Medulla oblongata (tissue), 1 donor: ENCODE results near the gene RAB3B.
A peak's percentile ranks its signal among the peaks of the same experiment; 100 is the strongest.
"Not testable (repeated sequence)": the region's sequence is repeated elsewhere in the genome, so short reads cannot be mapped to it uniquely, and the experiment has no call there.

Experiments
- DNase-seq: peaks from one replicate; pipeline ENCODE4 v3.0.0-alpha.2; 2015; ENCODE audit errors: extremely low spot score

The RAB3B gene

DNA sequence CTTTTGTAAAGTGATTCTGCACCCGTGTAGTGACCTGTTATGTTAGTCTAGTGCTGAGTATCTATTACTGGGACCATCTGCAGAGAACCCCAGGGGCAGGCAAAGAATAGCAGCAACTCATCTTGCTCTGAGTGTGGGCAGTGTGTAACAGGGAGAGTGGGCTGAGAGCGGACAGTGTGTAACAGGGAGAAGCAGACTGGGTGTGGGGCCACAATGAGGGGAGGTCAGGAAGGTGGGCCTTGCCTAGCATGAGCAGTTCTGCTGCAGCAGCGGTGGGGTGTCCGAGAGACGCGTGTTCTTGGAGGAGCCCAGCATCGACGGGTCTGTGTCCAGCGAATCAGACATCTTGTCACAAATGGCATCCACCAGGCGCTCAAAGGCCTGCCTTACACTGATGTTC is 70.8 kb downstream of the RAB3B start:
- DNase-seq: no peak

DNA sequence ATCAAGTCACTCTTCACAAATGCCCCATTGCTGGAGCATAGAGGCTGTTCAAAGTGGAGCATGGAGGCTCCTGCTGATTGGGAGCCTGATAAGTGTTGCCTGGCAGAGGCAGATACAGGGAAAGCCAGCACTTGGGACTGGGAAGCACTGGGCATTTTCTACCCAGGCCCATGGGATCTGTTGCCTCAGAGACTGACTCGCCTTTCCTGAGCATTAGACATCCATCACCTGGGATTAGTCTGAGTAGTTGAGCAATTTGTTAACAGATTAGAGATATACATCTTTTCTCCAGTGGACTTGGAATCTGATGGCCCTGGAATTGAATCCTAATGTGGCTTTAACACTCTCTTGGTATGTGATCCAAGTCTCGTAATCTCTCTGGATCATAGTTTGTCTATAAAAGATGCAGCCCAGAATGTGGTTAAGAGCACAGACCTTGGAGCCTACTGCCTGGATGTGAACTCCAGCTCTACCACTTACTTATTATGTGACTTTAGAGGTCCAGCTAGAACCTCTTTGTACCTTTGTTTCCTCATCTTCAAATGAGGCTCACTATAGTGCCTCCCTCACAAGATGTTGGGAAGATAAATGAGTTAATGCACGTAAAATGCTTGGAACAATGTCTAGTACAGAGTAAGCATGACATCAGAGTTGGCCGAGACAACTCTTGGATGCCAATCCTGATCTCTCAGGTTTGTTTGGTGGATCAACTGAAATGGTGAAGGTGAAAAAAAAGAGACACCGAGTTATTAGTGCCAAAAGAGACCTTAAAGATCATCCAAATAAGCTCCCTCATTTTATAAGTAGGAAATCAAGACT is 73.7 kb downstream of the RAB3B start:
- DNase-seq: no peak

DNA sequence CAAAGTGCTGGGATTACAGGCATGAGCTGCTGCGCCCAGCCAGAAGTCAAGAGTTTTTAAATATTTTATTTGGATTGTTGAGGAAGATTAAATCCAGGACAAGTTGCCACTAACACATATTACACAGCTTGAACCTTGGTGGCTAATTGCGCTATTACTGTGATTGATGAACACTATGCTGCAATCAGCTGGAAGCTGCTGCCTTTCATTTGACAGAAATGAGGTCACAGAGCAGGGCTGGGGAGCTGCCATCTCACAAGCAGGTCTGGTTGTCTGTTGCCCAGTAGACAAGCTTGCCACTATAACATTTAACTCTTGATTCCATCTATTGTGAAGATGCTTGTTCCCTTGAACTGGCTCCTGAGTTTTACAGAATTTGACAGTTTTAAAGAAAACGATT is 74.5 kb downstream of the RAB3B start:
- DNase-seq: no peak

DNA sequence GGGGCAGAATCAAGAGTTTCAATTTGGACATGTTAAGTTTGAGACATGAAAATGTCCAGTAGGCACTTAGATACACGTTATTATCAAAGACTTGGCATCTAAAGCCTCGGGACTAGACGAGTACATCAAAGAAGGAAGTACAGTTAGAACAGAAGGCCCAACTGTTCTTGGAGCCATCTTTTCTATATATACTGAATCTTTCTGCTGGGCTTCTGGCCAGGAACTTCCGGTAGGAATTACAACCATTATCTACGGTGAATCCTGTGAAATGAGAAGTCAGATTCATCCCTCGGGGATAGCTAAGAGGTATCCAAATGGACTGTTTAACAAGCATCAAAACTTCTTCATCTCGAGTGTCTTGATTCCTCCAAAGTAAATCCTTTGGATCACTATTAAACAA is 77.6 kb downstream of the RAB3B start:
- no peak for DNase-seq

DNA sequence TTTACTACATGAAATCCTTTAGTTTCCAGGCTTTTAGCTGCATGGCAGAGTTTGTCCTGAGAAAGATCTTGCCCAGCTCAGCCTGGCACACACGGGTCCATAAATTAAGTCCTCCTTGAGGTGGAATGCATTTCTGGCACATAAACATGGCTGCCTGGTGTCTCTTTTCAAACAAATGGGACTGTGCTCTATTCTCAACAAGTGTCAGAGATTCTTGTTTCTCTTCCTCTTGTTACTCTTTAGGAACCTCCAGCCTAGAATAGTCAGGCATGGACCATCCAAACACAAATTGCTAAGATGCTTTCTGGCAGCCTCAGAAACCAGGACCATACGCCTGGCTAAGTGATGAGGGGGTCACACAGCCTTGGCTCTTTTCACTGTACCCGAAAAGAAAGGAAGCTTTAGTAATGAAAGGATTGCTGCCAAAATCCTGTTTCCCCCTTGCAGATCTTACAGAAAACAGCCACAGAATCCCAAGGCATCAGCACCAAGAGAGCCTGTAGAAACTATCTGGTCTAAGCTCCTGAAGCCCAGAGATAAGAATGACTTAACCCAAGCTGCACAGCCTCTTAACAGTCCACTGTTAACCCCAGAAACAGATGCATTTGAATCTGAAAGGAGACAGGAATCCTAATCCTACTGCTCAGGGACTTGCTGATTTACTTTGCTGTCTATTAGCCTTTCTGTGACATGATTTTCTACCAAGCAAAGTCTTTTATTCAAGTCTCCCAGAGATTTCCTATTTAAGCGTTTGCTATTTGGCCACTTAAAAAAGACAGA is 80.1 kb downstream of the RAB3B start:
- no peak for DNase-seq

DNA sequence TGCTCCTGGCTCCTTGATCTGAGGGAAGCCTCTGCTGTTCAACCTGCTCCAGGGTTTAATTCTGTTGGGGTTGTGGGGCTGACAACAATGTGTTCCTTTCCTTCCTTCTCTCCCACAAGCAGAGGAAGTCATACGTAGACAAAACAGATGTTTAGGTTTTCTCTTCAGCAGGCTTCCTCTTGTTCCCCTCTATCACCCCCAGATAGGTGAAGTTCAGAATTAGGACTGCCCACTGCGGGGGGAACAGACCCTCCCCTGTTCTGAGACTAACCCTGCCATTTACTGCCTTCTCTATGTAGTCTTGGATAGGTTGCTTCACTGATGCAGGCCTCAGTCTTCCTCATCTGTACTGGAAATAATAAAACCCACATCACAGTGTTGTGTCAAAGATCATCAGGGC is 82.0 kb downstream of the RAB3B start:
- DNase-seq: no peak

DNA sequence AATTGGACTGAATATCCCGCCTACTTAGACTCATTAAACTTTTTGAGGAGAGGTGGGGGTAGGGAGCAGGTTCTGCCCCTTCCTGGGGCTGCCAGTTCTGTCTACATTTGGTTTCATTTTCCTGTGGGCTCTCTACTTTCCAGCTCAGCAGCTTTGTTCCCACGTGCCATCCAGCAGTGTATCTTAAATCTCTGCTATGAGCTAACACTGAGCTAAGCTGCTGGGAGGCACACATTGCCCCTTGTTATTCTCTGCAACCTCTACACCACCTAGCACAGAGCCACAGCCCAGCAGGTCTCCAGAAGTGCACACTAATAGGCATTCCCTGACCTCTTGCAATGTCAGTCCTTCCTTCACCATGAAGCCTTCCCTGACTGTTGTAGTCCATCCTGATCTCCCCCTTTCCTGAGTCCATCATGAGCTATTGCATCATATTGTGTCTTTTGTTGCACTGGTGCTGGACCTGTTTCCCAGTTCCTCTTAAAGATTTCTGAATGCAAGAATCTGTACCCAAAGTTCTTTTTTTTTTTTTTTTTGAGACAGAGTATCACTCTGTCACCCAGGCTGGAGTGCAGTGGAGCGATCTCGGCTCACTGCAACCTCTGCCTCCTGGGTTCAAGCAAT is 83.3 kb downstream of the RAB3B start:
- DNase-seq: no peak

DNA sequence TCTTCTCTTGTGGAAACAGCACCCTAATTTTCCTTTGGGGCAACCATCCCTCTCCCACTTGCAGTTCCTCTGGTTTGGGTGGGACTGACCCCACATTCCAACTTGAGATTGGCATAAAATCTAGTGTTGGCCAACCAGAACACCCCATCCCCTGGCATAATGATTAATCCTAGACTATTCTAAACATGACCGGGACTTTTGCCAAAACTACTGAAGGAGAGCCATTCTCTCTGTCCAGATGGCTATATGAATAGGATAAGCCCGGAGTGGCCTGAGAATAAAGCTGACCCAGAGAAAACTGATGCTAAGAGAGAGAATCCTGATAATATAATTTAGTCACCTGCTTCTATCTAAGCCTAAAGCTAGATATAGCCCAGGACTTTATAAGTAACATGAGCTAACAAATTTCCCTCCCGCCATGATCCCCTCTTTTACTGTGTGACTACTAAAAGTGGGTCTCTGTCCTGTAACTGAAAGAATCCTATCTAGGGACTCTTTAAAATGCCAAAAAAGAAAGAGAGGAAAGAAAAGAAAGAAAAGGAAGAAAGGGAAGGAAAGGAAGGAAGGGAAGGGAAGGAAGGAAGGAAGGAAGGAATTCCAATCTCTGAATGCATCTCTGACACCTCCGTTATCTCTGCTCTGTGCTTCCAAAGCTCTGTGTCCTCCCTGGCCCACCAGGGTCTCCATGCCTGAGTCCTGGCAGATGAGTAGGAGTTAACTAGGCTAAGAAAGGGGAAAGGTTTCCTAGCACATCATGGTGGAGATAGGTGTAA is 84.0 kb downstream of the RAB3B start:
- peak; percentile 84 for DNase-seq

DNA sequence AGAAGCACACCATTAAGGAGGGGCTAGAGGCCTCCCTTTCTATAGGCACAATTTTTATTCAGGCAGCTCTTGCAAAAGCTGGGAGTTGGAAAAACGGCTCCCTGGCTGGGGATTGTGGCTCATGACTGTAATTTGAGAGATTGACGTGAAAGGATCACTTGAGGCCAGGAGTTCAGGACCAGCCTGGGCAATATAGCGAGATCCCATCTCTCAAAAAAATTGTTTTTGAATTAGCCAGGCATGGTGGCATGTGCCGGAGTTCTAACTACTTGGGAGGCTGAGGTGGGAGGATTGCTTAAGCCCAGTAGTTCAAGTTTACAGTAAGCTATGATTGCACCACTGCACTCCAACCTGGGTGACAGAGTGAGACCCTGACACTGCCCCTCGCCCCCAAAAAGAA is 88.0 kb downstream of the RAB3B start:
- no peak for DNase-seq

DNA sequence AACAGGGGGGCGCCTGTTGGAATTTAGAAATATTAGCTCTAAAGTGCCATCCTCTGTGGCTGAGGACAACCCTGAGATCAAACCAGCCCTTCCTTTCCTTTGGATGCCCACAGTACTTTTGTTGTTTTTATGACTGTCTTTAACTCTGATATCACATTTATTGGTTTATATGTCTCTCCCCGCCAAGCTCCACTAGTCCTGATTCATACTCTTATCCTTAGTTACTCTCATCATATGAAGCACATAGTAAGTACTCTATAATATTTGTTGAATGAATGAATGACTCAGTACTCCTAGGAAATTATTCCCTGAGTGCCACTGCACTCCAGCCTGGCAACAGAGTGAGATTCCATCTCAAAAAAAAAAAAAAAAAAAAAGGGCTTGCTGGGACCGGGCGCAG is 89.3 kb downstream of the RAB3B start:
- no peak for DNase-seq

DNA sequence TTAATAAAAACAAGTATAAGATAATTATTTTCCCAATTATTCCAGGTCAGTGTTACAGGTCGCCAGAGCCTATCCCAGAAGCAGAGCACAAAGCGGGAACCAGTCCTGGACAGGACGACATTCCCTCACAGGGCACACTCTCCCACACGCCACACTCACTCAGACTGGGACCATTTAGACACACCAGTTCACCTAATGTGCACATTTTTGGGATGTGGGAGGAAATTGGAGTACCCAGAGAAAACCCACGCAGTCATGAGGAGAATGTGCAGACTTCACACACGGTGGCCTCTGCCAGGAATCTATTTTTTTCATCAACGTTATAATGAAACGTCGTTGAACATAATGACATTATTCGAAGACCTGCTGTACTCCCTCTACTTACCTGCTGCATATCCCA is 91.5 kb downstream of the RAB3B start:
- no peak for DNase-seq

DNA sequence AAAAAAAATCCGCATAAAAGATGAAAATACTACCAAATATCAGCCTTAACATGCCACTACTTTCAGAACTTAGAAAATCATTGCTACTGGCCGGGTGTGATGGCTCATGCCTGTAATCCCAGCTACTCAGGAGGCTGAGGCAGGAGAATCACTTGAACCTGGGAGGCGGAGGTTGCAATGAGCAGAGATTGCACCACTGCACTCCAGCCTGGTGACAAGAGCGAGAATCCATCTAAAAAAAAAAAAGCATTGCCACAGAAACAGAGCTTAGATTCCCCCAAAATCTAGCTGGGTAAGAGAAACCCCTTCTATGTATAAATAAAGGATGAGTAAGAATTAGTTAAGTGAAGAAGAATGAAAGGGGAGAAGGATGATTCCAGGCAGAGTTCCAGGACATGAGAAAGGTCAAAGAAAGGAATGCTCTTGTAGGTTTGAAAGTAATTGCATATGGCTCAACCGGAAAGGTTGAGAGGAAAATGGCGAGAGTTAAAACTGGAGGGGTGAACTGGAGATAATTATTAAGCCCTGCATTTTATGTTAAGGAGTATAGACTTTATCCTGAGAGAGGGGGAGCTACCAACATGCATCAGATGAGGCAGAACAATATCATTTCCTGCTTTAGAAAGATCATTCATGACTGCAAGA is 92.3 kb downstream of the RAB3B start:
- no peak for DNase-seq

DNA sequence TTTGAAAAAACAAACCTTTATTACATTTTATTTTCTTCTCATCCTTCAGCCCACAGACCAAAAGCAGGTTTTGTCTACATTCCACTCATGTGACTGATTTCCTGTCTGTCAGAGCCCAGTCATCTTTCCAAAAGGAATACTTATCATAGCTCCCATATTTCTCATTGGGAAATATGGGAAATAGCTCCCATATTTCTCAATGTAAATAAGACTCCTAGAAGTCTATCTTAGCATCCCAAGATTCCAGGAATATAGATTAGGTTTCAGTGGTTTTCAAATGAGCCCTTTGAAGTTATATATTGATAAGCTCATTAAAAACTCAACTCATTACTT is 92.8 kb downstream of the RAB3B start:
- no peak for DNase-seq

DNA sequence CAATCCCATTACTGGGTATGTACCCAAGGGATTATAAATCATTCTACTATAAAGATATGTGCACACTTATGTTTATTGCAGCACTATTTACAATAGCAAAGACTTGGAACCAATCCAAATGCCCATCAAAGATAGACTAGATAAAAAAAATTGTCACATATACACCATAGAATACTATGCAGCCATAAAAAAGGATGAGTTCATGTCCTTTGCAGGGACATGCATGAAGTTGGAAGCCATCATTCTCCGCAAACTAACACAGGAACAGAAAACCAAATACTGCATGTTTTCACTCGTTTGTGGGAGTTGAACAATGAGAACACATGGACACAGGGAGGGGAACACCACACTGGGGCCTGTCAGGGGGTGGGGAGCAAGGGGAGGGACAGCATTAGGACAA is 95.8 kb downstream of the RAB3B start:
- not testable (repeated sequence) for DNase-seq

DNA sequence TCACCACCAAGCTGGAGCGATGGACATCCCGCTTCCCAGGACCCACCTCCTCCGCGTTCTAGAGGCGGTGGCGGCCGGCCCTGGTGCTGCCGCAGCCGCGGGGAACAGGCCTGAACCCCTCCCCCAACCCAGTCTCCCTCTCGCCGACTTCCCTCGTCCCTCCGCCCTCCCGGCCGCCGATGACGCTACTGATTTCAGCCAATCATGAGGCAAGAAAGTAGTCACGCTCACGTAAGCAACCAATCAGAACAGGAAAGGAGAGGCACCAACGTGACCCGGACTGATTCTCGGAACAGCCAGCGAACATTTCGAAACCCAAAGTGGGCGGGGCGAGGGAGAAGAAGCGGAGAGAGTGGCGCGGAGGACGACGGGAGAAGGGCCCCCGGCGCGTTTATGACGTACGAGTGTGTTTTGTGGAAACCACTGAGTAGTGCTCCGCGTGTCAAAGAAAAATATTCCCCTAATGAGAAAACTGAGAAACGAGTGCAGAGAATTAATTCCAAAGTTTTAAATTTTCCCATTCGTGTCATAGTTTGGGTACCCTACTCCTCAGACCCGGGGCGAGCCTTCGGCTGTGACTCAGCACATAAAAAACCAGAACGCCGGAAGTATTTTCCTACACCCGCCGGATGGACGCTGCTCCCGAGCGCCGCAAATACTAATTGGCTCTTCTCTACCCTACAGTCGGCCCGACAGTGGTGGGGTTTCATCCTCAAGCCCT is 111.7 kb downstream of the RAB3B start, which contains the start of gene NRDC:
Gene NRDC (minus strand): TSS at position 112 of the 721 bp plus-strand sequence. CDS start 112 bp downstream, outside the sequence.
- DNase-seq: peak; percentile 100

DNA sequence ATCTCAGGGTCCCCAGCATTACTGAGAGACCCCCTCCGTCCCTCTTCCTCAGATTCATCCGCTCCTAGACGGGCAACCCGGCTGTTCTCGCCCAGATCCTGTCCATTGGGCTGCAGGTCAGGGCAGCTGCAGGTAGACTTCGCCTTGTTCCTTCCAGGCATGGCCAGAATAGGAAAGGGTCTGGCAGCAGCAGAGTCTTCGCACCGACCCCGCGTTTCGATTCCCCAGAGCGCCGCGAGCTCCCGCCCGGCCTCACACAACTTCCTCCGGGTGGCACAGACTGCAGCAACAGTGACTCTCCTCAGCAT is 112.2 kb downstream of the RAB3B start:
- no peak for DNase-seq

DNA sequence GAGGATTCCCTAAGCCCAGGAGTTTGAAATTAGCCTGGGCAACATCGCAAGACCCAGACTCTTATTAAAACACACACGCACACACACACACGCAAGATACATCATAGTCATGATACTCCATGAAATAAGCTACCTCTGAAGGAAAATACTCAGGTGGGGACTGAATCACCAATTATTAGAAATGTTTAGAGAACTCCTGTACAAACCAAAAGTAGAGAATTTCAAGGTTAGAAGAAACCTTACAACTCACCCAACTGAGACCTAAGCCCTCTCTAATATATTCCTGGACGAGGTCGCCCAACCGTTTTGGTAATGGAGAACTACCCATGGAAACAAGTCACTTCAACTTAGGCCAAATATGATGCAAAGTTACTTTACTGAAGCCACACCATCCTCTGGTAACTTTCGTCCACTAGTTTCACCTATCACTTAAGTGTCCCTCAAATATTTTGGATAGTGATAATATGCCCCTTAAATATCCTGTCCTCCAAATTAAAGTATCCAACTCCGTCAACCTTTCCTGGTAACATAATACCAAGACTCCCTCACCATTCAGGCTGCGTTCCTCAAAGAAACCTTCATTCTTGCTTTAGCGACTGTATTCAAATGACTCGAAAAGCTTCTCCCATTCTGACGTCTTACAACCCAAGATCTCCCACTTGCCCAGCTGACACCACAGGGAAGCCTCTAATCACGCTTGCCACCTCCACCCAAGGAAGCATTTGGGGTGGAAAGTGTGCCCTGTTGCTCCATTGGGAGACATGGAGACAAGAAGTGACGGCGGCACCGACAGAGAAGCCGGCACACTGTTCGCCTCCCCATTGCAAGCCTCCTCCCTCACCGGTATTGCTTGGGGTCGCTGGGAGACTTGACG is 112.8 kb downstream of the RAB3B start:
- DNase-seq: peak; percentile 23

DNA sequence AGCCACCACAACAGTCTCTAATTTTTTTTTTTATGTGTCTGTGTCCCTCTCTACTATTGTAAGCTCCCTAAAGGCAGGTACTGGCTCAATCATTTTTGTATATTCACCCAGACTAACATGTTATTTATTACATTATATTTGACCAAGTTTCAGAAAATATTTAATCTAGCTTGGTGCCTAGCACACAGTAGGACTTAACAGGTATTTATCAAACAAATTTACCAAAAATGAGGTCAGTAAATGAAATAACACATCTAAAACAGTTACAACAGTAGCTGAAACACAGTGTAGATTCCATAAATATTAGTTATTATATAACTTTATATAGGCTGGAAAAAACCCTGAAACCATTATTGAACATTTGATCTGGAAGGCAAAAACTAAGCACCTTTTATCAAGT is 114.7 kb downstream of the RAB3B start:
- no peak for DNase-seq

DNA sequence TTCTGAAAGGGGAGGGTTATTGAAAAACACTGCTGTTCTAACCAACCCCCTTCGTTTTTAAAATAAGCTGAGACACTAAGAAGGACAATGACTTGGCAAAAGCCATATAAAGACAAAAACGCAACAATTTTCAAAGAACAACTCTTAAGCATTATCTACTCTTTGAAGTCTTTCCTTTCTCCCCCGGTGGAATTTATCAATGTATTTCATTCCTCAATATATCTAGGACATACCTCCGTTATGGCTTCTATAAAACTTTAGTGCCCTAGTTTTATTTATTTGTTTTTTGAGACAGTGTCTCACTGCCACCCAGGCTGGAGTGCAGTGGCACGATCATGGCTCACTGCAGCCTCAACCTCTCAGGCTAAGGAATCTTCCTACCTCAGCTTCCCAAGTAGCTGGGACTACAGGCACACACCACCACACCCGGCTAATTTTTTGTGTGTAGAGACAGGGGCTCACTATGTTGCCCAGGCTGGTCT is 115.2 kb downstream of the RAB3B start:
- no peak for DNase-seq

DNA sequence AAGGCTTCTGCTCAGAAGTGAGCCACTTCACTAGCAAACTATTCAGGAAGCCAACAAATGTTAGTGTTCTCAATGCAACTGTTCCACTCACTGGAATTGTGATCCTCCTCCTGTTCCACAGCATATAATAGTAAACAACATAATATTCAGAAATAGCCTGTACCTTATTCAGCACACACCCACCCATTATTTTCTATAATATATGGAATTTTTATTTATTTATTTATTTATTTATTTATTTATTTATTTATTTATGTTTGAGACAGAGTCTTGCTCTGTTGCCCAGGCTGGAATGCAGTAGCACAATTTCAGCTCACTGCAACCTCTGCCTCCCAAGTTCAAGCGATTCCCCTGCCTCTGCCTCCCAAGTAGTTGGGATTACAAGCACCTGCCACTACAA is 117.2 kb downstream of the RAB3B start:
- DNase-seq: not testable (repeated sequence)
